Measurements from ENCODE around the gene RHOA. TPM values are rescaled to one million over a fixed set of nuclear protein-coding genes. Genes with fewer than 3 reads are reported as not detected.
"Not testable (repeated sequence)": the region's sequence is repeated elsewhere in the genome, so short reads cannot be mapped to it uniquely, and the experiment has no call there.

The RHOA gene
- polyA plus RNA-seq, 4 donors, result 514 to 615 (median 583) TPM

GRCh38 chr3:49333091-49333490, 78.7 kb downstream of the RHOA start:
- DNase-seq (ENCODE audit: low read depth in 4 of 4, low spot score in 3 of 4), result no peak

GRCh38 chr3:49329186-49329585, 82.6 kb downstream of the RHOA start:
- no peak for DNase-seq (ENCODE audit: low read depth in 4 of 4, low spot score in 3 of 4)

GRCh38 chr3:49328350-49328749, 83.4 kb downstream of the RHOA start:
- not testable (repeated sequence) for DNase-seq (ENCODE audit: low read depth in 4 of 4, low spot score in 3 of 4)

- DNase-seq (ENCODE audit: low read depth in 4 of 4, low spot score in 3 of 4), result no peak
These were observed 84.3 kb downstream of the RHOA start for GRCh38 chr3:49327485-49327884.

- DNase-seq (ENCODE audit: low read depth in 4 of 4, low spot score in 3 of 4), result no peak
These were observed 87.0 kb downstream of the RHOA start for GRCh38 chr3:49324768-49325167.

GRCh38 chr3:49316696-49317457, 94.9 kb downstream of the RHOA start:
- DNase-seq (ENCODE audit: low read depth in 4 of 4, low spot score in 3 of 4), result no peak

- no peak for DNase-seq (ENCODE audit: low read depth in 4 of 4, low spot score in 3 of 4)
These were observed 97.7 kb downstream of the RHOA start for GRCh38 chr3:49313896-49314688.

GRCh38 chr3:49311283-49311682, 100.5 kb downstream of the RHOA start:
- no peak for DNase-seq (ENCODE audit: low read depth in 4 of 4, low spot score in 3 of 4)

GRCh38 chr3:49310677-49311076, 101.1 kb downstream of the RHOA start:
- no peak for DNase-seq (ENCODE audit: low read depth in 4 of 4, low spot score in 3 of 4)

Other genes starting within 250 kb of the RHOA start
- 10 to 100 TPM; 22.0 to 24.8 (median 24.2) TPM for gene CCDC71, start 245.6 kb downstream of the RHOA start, polyA plus RNA-seq (ENCODE audit: insufficient read length in 4 of 4)
- gene KLHDC8B, start 240.4 kb downstream of the RHOA start, polyA plus RNA-seq (ENCODE audit: insufficient read length in 4 of 4), result 10 to 100 TPM; 35.0 to 51.3 (median 40.9) TPM
- 10 to 100 TPM in 3 of 4 donors, 1 to 10 TPM in 1; 9.8 to 14.7 (median 10.5) TPM for gene C3orf62, start 134.7 kb downstream of the RHOA start, polyA plus RNA-seq (ENCODE audit: insufficient read length in 4 of 4)
- gene USP4, start 71.9 kb downstream of the RHOA start, polyA plus RNA-seq (ENCODE audit: insufficient read length in 4 of 4), result 10 to 100 TPM; 50.6 to 74.0 (median 64.2) TPM
- gene GPX1, start 53.6 kb downstream of the RHOA start, polyA plus RNA-seq (ENCODE audit: insufficient read length in 4 of 4), result 100 to 1,000 TPM in 3 of 4 donors, 10 to 100 TPM in 1; 89.5 to 175 (median 107) TPM
- gene TCTA, start 447 bp upstream of the RHOA start, polyA plus RNA-seq (ENCODE audit: insufficient read length in 4 of 4), result 10 to 100 TPM; 25.4 to 38.9 (median 32.2) TPM
- 10 to 100 TPM; 18.8 to 45.9 (median 38.3) TPM for gene AMT, start 10.5 kb upstream of the RHOA start, polyA plus RNA-seq (ENCODE audit: insufficient read length in 4 of 4)
- gene NICN1, start 17.3 kb upstream of the RHOA start, polyA plus RNA-seq (ENCODE audit: insufficient read length in 4 of 4), result 10 to 100 TPM; 11.6 to 30.8 (median 25.3) TPM
- 100 to 1,000 TPM in 3 of 4 donors, 10 to 100 TPM in 1; 74.9 to 114 (median 108) TPM for gene DAG1, start 58.3 kb upstream of the RHOA start, polyA plus RNA-seq (ENCODE audit: insufficient read length in 4 of 4)
- gene BSN, start 142.5 kb upstream of the RHOA start, polyA plus RNA-seq (ENCODE audit: insufficient read length in 4 of 4), result 1 to 10 TPM in 3 of 4 donors, under 1 TPM in 1; 0.82 to 1.6 (median 1.1) TPM